HuH-7.5 (cell line): ENCODE measurements around the gene BTNL9.
"Not testable (repeated sequence)": the region's sequence is repeated elsewhere in the genome, so short reads cannot be mapped to it uniquely, and the experiment has no call there.

Source experiments
- DNase-seq: peaks from one replicate; pipeline ENCODE4 v3.0.0; 2011; ENCODE audit warnings: low spot score

Gene BTNL9

GRCh38 chr5:181099602-181100086 is 59.6 kb downstream of the BTNL9 start:
- DNase-seq, result no peak

GRCh38 chr5:181100121-181100875 is 60.2 kb downstream of the BTNL9 start:
- DNase-seq, result no peak

GRCh38 chr5:181101030-181101641 is 61.1 kb downstream of the BTNL9 start:
- not testable (repeated sequence) for DNase-seq

GRCh38 chr5:181101930-181102674 is 62.0 kb downstream of the BTNL9 start:
- not testable (repeated sequence) for DNase-seq

- not testable (repeated sequence) for DNase-seq
Observed at GRCh38 chr5:181104259-181104568, 64.1 kb downstream of the BTNL9 start.

GRCh38 chr5:181104606-181105390 is 64.7 kb downstream of the BTNL9 start:
- DNase-seq, result not testable (repeated sequence)

GRCh38 chr5:181105391-181106025 is 65.4 kb downstream of the BTNL9 start:
- DNase-seq, result no peak

GRCh38 chr5:181107699-181108098 is 67.6 kb downstream of the BTNL9 start:
- DNase-seq, result no peak

GRCh38 chr5:181108578-181109165 is 68.6 kb downstream of the BTNL9 start:
- no peak for DNase-seq

GRCh38 chr5:181109489-181110013 is 69.5 kb downstream of the BTNL9 start:
- no peak for DNase-seq

- no peak for DNase-seq
Observed at GRCh38 chr5:181111010-181111409, 70.9 kb downstream of the BTNL9 start.
